Measurements from ENCODE around the gene EXOC3.

- TF ChIP-seq, protein P1, sequence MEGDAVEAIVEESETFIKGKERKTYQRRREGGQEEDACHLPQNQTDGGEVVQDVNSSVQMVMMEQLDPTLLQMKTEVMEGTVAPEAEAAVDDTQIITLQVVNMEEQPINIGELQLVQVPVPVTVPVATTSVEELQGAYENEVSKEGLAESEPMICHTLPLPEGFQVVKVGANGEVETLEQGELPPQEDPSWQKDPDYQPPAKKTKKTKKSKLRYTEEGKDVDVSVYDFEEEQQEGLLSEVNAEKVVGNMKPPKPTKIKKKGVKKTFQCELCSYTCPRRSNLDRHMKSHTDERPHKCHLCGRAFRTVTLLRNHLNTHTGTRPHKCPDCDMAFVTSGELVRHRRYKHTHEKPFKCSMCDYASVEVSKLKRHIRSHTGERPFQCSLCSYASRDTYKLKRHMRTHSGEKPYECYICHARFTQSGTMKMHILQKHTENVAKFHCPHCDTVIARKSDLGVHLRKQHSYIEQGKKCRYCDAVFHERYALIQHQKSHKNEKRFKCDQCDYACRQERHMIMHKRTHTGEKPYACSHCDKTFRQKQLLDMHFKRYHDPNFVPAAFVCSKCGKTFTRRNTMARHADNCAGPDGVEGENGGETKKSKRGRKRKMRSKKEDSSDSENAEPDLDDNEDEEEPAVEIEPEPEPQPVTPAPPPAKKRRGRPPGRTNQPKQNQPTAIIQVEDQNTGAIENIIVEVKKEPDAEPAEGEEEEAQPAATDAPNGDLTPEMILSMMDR (conservative IDR thresholded peaks at IDR 0.05; ENCODE audit: low read length), result no peak
- TF ChIP-seq EZH2phosphoT487 (IDR thresholded peaks at IDR 0.05; ENCODE audit: borderline replicate concordance, low read depth, low read length), result no peak
Observed at GRCh38 chr5:493758-494157, 50.8 kb downstream of the EXOC3 start.

Measured in OCI-LY7 (cell line).